Measurements from ENCODE around the gene TNFAIP1.

The TNFAIP1 gene

DNA sequence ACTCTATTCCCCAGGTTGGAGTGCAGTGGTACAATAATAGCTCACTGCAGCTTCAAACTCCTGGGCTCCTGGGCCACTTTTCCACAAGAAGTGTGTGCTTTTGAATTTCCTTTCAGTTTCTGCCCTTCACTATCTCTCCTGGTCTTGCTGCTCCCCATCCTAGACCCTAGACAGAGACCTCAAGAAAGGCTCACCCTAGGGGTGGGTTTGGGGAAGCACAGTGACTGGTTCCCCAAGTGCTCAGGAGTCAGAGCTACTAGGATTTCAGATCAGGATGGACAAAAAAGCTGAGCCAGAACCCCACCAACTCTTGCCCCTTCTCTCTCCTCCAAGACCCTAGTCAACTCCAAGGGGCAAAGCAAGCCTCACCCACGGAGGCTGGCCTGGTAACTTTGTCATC, 31.0 kb downstream of the TNFAIP1 start:
- no peak overlapping the region for H3K9ac ChIP-seq
- no peaks in the 10 kb centered on the region for H3K9me3 ChIP-seq (ENCODE audit: control insufficient read depth, low read length)
- H2AFZ ChIP-seq: no peak overlapping the region
- H3K79me2 ChIP-seq: no peaks in the 10 kb centered on the region
- H3K4me1 ChIP-seq: no peaks in the 10 kb centered on the region
- H3K27ac ChIP-seq: no peak overlapping the region
- TF ChIP-seq, protein P1, sequence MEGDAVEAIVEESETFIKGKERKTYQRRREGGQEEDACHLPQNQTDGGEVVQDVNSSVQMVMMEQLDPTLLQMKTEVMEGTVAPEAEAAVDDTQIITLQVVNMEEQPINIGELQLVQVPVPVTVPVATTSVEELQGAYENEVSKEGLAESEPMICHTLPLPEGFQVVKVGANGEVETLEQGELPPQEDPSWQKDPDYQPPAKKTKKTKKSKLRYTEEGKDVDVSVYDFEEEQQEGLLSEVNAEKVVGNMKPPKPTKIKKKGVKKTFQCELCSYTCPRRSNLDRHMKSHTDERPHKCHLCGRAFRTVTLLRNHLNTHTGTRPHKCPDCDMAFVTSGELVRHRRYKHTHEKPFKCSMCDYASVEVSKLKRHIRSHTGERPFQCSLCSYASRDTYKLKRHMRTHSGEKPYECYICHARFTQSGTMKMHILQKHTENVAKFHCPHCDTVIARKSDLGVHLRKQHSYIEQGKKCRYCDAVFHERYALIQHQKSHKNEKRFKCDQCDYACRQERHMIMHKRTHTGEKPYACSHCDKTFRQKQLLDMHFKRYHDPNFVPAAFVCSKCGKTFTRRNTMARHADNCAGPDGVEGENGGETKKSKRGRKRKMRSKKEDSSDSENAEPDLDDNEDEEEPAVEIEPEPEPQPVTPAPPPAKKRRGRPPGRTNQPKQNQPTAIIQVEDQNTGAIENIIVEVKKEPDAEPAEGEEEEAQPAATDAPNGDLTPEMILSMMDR (IDR thresholded peaks at IDR 0.05): no peak
- no peak overlapping the region for H3K4me2 ChIP-seq (ENCODE audit: low read length)
- no peaks in the 10 kb centered on the region for H3K27me3 ChIP-seq (ENCODE audit: control insufficient read depth, insufficient read depth, low read length)
- H3K36me3 ChIP-seq (ENCODE audit: control insufficient read depth, insufficient read depth, low read length): no peaks in the 10 kb centered on the region
- H3K4me3 ChIP-seq (ENCODE audit: low read depth, low read length): no peak overlapping the region

DNA sequence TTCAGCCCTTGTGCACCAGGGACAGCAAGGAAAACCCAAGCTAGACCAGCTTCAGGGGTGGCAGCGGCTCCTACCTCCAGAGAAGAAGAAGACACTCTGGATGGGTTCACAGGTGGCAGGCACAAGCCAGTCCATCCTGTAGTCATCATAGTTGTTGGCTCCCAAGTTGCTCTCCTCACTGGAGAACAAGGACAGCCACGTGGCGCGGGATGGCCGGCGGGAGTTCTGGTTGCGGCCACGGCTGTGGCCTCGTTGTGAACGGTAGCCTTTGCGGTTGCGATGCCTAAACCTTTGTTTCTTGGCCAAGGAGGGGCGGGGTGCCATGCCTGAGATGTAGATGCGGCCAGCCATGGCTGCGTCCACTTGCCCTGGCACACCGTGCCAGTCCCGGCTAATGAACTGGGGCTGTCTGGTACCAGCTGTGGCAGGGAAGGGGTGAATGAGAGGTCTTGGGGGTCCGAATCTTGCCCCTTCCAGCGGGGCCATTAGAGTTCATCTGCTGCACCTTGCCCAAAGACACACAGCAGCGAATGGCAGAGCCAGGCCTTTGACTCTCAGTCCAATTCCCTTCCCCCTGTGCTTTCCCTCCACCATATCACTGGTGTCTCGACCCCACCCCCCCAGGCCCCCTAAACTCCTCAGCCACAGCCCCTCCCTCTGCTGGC, 32.2 kb downstream of the TNFAIP1 start:
- peaks cover 1% of the 10 kb centered on the region for H3K4me1 ChIP-seq
- no peak overlapping the region for H3K9ac ChIP-seq
- H3K4me3 ChIP-seq (ENCODE audit: low read depth, low read length): no peak overlapping the region
- no peaks in the 10 kb centered on the region for H3K9me3 ChIP-seq (ENCODE audit: control insufficient read depth, low read length)
- no peaks in the 10 kb centered on the region for H3K27me3 ChIP-seq (ENCODE audit: control insufficient read depth, insufficient read depth, low read length)
- no peak overlapping the region for H3K4me2 ChIP-seq (ENCODE audit: low read length)
- peaks cover under 1% of the 10 kb centered on the region for H3K79me2 ChIP-seq
- TF ChIP-seq, protein P1 (IDR thresholded peaks at IDR 0.05): no peak
- no peaks in the 10 kb centered on the region for H3K36me3 ChIP-seq (ENCODE audit: control insufficient read depth, insufficient read depth, low read length)
- H2AFZ ChIP-seq: no peak overlapping the region
- no peak overlapping the region for H3K27ac ChIP-seq

DNA sequence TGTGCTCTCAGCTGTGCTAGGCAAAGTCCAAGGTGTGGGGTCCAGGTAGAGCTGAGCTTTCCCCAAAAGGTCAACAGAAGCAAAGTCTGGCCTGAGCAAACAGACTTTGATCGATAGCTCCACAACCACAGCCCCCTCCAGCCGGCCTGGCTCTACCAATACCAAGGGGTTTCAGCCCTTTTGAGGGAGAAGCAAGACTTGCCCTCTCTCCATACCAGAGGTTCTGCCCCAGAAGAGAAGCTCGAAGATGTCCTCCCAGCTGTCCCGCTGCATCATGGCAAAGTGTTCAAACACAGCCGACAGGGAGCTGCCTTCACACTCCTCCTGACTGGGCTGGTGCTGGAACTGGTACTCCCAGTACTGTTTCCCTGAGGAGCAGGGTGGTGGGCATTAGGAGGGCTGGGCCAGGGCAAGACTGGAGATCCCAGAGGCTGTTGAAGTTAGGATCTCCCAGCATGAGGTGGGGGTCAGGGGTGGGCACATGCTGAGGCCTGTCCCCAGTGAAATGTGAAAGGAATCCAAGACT, 32.8 kb downstream of the TNFAIP1 start:
- Histone ChIP-seq H3K4me1 (peaks cover 7% of the 10 kb centered on the region), H3K9me3 (ENCODE audit: control insufficient read depth, low read length) (no peaks in the 10 kb centered on the region), H3K36me3 (ENCODE audit: control insufficient read depth, insufficient read depth, low read length) (no peaks in the 10 kb centered on the region), H3K4me2 (ENCODE audit: low read length) (no peak overlapping the region), H3K4me3 (ENCODE audit: low read depth, low read length) (no peak overlapping the region), H3K27me3 (ENCODE audit: control insufficient read depth, insufficient read depth, low read length) (no peaks in the 10 kb centered on the region), H3K79me2 (peaks cover 5% of the 10 kb centered on the region), H2AFZ (no peak overlapping the region), H3K9ac (no peak overlapping the region), H3K27ac (no peak overlapping the region)
- TF ChIP-seq, protein P1 (IDR thresholded peaks at IDR 0.05): no peak

DNA sequence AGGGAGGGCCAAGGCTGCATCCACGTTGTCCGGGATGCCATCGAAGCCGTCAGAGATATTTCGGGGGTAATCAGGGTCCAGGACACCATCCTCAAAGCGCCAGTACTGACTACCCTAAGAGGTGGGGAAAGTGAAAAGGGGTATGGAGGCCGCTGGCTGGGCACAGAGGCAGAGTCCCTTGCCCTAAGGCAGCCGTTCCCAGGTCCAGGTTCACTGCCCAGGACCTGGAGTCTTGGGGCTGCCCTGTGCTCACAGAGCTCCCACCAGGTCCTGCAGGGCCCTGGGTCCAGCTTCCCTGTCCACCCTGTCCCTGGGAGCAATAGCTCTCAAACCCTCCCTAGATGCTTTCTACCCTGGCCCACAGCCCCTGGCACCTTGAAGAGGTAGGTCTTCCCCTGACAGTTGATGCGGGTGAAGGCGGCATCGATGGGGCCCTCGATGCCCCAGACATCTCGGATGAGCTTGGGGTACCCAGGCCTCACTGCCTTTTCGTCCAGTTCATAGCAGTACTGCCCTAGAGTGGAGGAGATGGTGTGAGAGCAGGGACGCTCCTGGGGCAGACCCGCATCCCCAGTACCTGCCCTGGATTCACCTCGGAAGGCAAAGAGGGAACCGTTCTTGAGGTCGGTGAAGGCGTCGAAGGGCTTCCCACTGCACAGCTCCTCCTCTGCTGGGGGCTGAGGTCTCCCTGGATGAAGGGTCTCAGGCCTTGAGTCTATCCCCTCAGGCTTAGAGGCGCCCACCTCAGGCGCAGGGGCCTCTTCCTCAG, 33.5 kb downstream of the TNFAIP1 start:
- H2AFZ ChIP-seq: no peak overlapping the region
- H3K4me2 ChIP-seq (ENCODE audit: low read length): no peak overlapping the region
- peaks cover 9% of the 10 kb centered on the region for H3K4me1 ChIP-seq
- H3K9me3 ChIP-seq (ENCODE audit: control insufficient read depth, low read length): no peaks in the 10 kb centered on the region
- no peak overlapping the region for H3K4me3 ChIP-seq (ENCODE audit: low read depth, low read length)
- no peaks in the 10 kb centered on the region for H3K27me3 ChIP-seq (ENCODE audit: control insufficient read depth, insufficient read depth, low read length)
- H3K9ac ChIP-seq: no peak overlapping the region
- H3K79me2 ChIP-seq: peaks cover 5% of the 10 kb centered on the region
- TF ChIP-seq, protein P1 (IDR thresholded peaks at IDR 0.05): no peak
- H3K27ac ChIP-seq: no peak overlapping the region
- no peaks in the 10 kb centered on the region for H3K36me3 ChIP-seq (ENCODE audit: control insufficient read depth, insufficient read depth, low read length)
